ENCODE results near the gene ECHDC1. TPM values are rescaled to one million over a fixed set of nuclear protein-coding genes. Genes with fewer than 3 reads are reported as not detected.

ECHDC1 gene
- total RNA-seq, 1 donor from 2014 or later = 32.7 TPM

DNA sequence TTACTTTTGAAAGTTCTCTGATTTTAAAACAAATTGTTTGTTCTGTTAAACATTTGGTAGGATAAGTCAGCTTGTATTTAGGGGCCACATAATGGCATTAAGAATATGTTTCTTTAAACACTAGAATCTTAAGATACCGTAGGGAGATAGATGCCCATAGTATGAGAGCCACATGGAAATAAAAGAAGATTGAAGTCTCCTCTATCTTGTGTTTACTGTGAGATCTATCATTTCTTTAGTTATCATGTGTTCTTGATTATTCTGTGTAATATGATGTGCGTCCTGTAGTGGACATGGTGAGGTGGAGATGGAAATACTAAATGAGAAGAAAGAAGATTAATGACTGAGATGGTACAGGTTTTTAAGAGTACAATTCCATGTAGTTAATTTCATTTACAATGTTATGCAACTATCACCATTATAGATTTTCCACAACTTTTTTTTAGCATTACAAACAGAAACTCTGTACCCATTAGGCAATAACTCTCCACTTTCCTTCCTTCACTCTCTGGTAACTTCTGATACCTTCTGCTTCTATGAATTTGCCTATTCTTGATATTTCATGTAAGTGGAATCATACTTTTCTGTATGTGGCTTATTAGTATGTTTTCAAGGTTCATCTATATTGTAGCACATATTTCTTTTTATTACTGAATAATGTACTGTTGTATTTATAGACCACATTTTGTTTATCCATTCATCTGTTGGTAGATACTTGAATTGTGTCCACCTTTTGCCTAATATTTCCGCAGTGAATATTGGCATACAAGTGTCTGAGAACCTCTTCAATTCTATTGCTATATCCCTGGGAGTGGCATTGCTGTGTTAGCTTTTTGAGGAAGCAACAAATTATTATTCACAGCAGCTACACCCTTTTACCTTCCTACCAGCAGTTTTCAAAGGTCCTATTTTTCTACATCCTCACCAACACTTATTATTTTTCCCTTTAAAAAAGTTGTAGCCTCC lies 65.2 kb downstream of the ECHDC1 start:
- Histone ChIP-seq H3K9me3 (no peaks in the 10 kb centered on the region), H3K27me3 (no peaks in the 10 kb centered on the region), H3K27ac (no peak overlapping the region), H3K4me3 (no peak overlapping the region), H3K36me3 (peaks cover 0 to 16% of the 10 kb centered on the region in 2 donors), H3K4me1 (peaks cover 49% of the 10 kb centered on the region)
- TF ChIP-seq, protein P1, sequence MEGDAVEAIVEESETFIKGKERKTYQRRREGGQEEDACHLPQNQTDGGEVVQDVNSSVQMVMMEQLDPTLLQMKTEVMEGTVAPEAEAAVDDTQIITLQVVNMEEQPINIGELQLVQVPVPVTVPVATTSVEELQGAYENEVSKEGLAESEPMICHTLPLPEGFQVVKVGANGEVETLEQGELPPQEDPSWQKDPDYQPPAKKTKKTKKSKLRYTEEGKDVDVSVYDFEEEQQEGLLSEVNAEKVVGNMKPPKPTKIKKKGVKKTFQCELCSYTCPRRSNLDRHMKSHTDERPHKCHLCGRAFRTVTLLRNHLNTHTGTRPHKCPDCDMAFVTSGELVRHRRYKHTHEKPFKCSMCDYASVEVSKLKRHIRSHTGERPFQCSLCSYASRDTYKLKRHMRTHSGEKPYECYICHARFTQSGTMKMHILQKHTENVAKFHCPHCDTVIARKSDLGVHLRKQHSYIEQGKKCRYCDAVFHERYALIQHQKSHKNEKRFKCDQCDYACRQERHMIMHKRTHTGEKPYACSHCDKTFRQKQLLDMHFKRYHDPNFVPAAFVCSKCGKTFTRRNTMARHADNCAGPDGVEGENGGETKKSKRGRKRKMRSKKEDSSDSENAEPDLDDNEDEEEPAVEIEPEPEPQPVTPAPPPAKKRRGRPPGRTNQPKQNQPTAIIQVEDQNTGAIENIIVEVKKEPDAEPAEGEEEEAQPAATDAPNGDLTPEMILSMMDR (IDR thresholded peaks at IDR 0.05) = no peak
- TF ChIP-seq POLR2AphosphoS5 (IDR thresholded peaks at IDR 0.05; ENCODE audit: insufficient read depth in 1 of 2, low read depth in 1 of 2) (no peak), POLR2A (IDR thresholded peaks at IDR 0.05) (no peak)
- no peak for DNase-seq (ENCODE audit: extremely low spot score in 2 of 2)
- intact Hi-C loops (cut with DNase I) = no loop called here

- H3K4me3 ChIP-seq = no peak overlapping the region
- no peaks in the 10 kb centered on the region for H3K9me3 ChIP-seq
- H3K4me1 ChIP-seq = peaks cover 60% of the 10 kb centered on the region
- TF ChIP-seq POLR2A (IDR thresholded peaks at IDR 0.05) (no peak), POLR2AphosphoS5 (IDR thresholded peaks at IDR 0.05; ENCODE audit: insufficient read depth in 1 of 2, low read depth in 1 of 2) (no peak)
- TF ChIP-seq, protein P1 (IDR thresholded peaks at IDR 0.05) = no peak
- H3K27ac ChIP-seq = no peak overlapping the region
- intact Hi-C loops (cut with DNase I) = no loop called here
- DNase-seq (ENCODE audit: extremely low spot score in 2 of 2) = no peak
- H3K27me3 ChIP-seq = no peaks in the 10 kb centered on the region
- peaks cover 0 to 7% of the 10 kb centered on the region in 2 donors for H3K36me3 ChIP-seq
These were observed 67.1 kb downstream of the ECHDC1 start for GRCh38 chr6:127276331-127276730.

DNA sequence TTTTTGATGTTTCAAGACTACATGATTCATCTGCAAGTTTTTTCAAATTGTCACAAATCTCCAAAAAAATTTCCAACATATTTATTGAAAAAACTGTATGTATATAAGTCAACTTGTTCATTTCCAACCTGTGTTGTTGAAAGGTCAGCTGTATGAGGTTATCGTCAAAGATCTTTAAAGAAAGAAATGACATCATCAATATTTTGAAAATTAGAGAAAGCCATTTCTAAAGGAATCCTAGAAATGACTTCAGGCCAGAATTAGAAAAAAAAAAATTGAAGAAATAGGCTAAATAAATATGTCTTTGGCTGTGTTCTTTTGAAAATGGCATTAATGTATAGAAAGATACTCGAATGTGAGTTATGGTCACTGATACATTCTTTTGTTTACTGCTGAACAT lies 69.9 kb downstream of the ECHDC1 start:
- H3K9me3 ChIP-seq = no peaks in the 10 kb centered on the region
- H3K4me1 ChIP-seq = peaks cover 75% of the 10 kb centered on the region
- H3K36me3 ChIP-seq = no peaks in the 10 kb centered on the region
- no peak overlapping the region for H3K4me3 ChIP-seq
- TF ChIP-seq POLR2AphosphoS5 (IDR thresholded peaks at IDR 0.05; ENCODE audit: insufficient read depth in 1 of 2, low read depth in 1 of 2) (no peak), POLR2A (IDR thresholded peaks at IDR 0.05) (no peak)
- TF ChIP-seq, protein P1 (IDR thresholded peaks at IDR 0.05) = no peak
- no peaks in the 10 kb centered on the region for H3K27me3 ChIP-seq
- DNase-seq (ENCODE audit: extremely low spot score in 2 of 2) = no peak
- intact Hi-C loops (cut with DNase I) = no loop called here
- no peak overlapping the region for H3K27ac ChIP-seq

- Histone ChIP-seq H3K4me1 (peaks cover 72% of the 10 kb centered on the region), H3K27me3 (no peaks in the 10 kb centered on the region), H3K27ac (no peak overlapping the region), H3K9me3 (no peaks in the 10 kb centered on the region), H3K4me3 (no peak overlapping the region), H3K36me3 (no peaks in the 10 kb centered on the region)
- intact Hi-C loops (cut with DNase I) = no loop called here
- no peak for TF ChIP-seq POLR2AphosphoS5 (IDR thresholded peaks at IDR 0.05; ENCODE audit: insufficient read depth in 1 of 2, low read depth in 1 of 2)
- TF ChIP-seq, protein P1 (IDR thresholded peaks at IDR 0.05) = no peak
- no peak for TF ChIP-seq POLR2A (IDR thresholded peaks at IDR 0.05)
- no peak for DNase-seq (ENCODE audit: extremely low spot score in 2 of 2)
These were observed 70.8 kb downstream of the ECHDC1 start for GRCh38 chr6:127272576-127272975.

Data from vagina (tissue), 2 donors.